DOHH2 (cell line): ENCODE measurements around the gene RAD51B.

Source experiments
- CTCF ChIP-seq: fragments of 200-600 bp; sonication (generic); IDR thresholded peaks from one replicate; pipeline ENCODE4 v1.5.1; 2014; ENCODE audit warnings: antibody characterized with exemption, mild to moderate bottlenecking, low read depth, low read length; ENCODE audit not compliant: poor library complexity, severe bottlenecking
- EZH2phosphoT487 ChIP-seq: fragments of 200-600 bp; sonication (generic); IDR thresholded peaks from 2 replicates; pipeline ENCODE4 v1.6.1; 2017; ENCODE audit warnings: borderline replicate concordance, mild to moderate bottlenecking, antibody characterized with exemption, low read length, moderate library complexity, mixed read lengths

DNA sequence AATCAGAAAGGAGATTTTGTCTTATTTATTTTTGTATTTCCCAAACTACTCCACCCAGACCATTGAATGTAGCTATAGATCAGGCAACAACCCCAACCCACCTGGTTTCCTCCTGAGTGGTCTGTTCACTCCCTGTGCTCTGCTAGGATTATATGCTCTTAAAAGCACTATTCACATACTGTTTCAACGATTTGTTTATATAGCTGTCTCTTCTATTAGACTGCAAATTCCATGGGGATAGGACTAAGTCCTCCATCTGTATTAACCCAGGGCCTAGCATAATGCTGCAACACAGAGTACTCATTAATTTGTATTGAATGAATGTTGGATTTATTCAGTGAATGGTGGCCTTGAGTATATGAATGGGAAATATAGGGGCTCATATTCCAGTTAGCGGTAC, 307.6 kb downstream of the RAD51B start:
- no peak for TF ChIP-seq CTCF
- TF ChIP-seq EZH2phosphoT487, result no peak
